Vagina (tissue), 2 donors: ENCODE measurements around the gene MTCL1.

Experiments
- CTCF ChIP-seq, 3 experiments: fragments of 450-650 bp in 2 of 3; fragments of 200-600 bp in 1 of 3; sonication (generic) in 1 of 3; IDR thresholded peaks; one replicate each; pipeline ENCODE4 v1.5.1; 2017 to 2019; ENCODE audit warnings: antibody characterized with exemption in 3 of 3, mild to moderate bottlenecking in 2 of 3, moderate library complexity in 2 of 3
- POLR2A ChIP-seq, 2 donors: fragments of 450-650 bp; IDR thresholded peaks; one replicate each; pipeline ENCODE4 v1.6.1; 2017; ENCODE audit warnings: antibody characterized with exemption in 2 of 2, mild to moderate bottlenecking in 2 of 2, moderate library complexity in 2 of 2
- POLR2AphosphoS5 ChIP-seq, 2 donors: sonication (generic); formaldehyde crosslinking; IDR thresholded peaks; one replicate each; pipeline ENCODE4 v1.9.0; 2017; ENCODE audit warnings: antibody characterized with exemption in 2 of 2, mild to moderate bottlenecking in 2 of 2, low read depth in 1 of 2; ENCODE audit not compliant: insufficient read depth in 1 of 2

- TF ChIP-seq CTCF (IDR thresholded peaks at IDR 0.05) (no peak), POLR2AphosphoS5 (IDR thresholded peaks at IDR 0.05; ENCODE audit: insufficient read depth in 1 of 2, low read depth in 1 of 2) (no peak), POLR2A (IDR thresholded peaks at IDR 0.05) (no peak)
Measured at GRCh38 chr18:8685141-8685913, 20.0 kb upstream of the MTCL1 start.
